Kidney (tissue), 14 donors: Measurements from ENCODE around the gene STAT5B. TPM values are rescaled to one million over a fixed set of nuclear protein-coding genes. Genes with fewer than 3 reads are reported as not detected.

Source experiments
- DNase-seq, 5 donors: peaks; one replicate each; pipeline ENCODE4 v3.0.0-alpha.2; 2013 to 2020
- FAIRE-seq: peaks from 2 replicates; lab custom pipeline; 2012; peaks lifted over from hg19 to GRCh38; lab: Jason Lieb, UNC
- H3K27ac ChIP-seq, 2 donors: one replicate each; pipeline ENCODE4 v1.7.0; 2013; ENCODE audit warnings: low read depth in 2 of 2, low read length in 2 of 2, inconsistent platforms in 1 of 2
- H3K27me3 ChIP-seq: one replicate; pipeline ENCODE4 v1.7.1; 2013; ENCODE audit warnings: low read length, inconsistent platforms; ENCODE audit not compliant: control insufficient read depth, insufficient read depth
- H3K36me3 ChIP-seq, 3 donors: one replicate each; pipeline versions ENCODE4 v1.7.0 to v1.7.1; 2013; ENCODE audit warnings: low read length in 3 of 3, control low read depth in 1 of 3, inconsistent platforms in 1 of 3; ENCODE audit not compliant: insufficient read depth in 3 of 3, control insufficient read depth in 2 of 3
- H3K4me1 ChIP-seq, 3 donors: one replicate each; pipeline versions ENCODE4 v1.7.0 to v1.7.1; 2013; ENCODE audit warnings: low read length in 3 of 3, inconsistent platforms in 1 of 3, low read depth in 1 of 3; ENCODE audit not compliant: control insufficient read depth in 2 of 3, insufficient read depth in 2 of 3
- H3K4me3 ChIP-seq, 3 donors: one replicate each; pipeline versions ENCODE4 v1.7.0 to v1.8.1; 2013; ENCODE audit warnings: low read length in 3 of 3, control low read depth in 1 of 3, inconsistent platforms in 1 of 3
- H3K9ac ChIP-seq, 3 donors: one replicate each; pipeline versions ENCODE4 v1.7.0 to v1.7.1; 2013; ENCODE audit warnings: low read length in 3 of 3, control low read depth in 1 of 3, inconsistent platforms in 1 of 3
- H3K9me3 ChIP-seq, 3 donors: one replicate each; pipeline versions ENCODE4 v1.7.0 to v1.7.1; 2013; ENCODE audit warnings: low read length in 3 of 3, control low read depth in 1 of 3, inconsistent platforms in 1 of 3; ENCODE audit not compliant: control insufficient read depth in 2 of 3, insufficient read depth in 1 of 3
- CTCF ChIP-seq: IDR thresholded peaks from 3 replicates; pipeline ENCODE4 v1.5.1; 2012; ENCODE audit warnings: mild to moderate bottlenecking, moderate library complexity, borderline replicate concordance; ENCODE audit not compliant: insufficient read depth; ENCODE audit errors: extremely low read depth
- intact Hi-C: fragments of 100-400 bp; cut with DNase I; formaldehyde crosslinking; loops from one replicate; pipeline ENCODE4 v1.11.1; 2022
- polyA plus RNA-seq: library from polyadenylated mRNA; stranded (reverse); fragments of 350-450 nt; fragmentation: Illumina TruSeq; extraction: RNeasy Lipid Tissue Mini Kit (QIAGEN cat#74804); gene quantifications from one replicate; pipeline ENCODE4 v1.2.3, GENCODE V29; 2014; ENCODE audit warnings: low read depth, low replicate concordance; ENCODE audit not compliant: insufficient read depth
- total RNA-seq: library from RNA; stranded (reverse); fragmentation: NEBNext Ultra II Directional; extraction: Animal tissue kit (Norgen Biotek cat#: 25700); gene quantifications from one replicate; pipeline ENCODE4 v1.2.1, GENCODE V29; 2021
- donor health status: control.
- donor health status: control.
- donor health status: control.
- donor health status: control.
- donor health status: control.
- donor health status: DM: yes; HTN: yes; CAD: no.
- donor health status: Normal renal cell carcinoma (clear cell type).

Gene STAT5B
- total and polyA plus RNA-seq, 2 donors from 2014 or later, result 20.4 to 68.0 TPM

GRCh38 chr17:42166196-42166763, 109.9 kb downstream of the STAT5B start:
- H3K4me3 ChIP-seq, result no peak overlapping the region
- FAIRE-seq, result no peak
- no peak for TF ChIP-seq CTCF
- no peaks in the 10 kb centered on the region for H3K9me3 ChIP-seq
- H3K27ac ChIP-seq, result no peak overlapping the region
- intact Hi-C loops, result no loop called here
- DNase-seq, result no peak
- no peaks in the 10 kb centered on the region for H3K27me3 ChIP-seq
- no peaks in the 10 kb centered on the region for H3K36me3 ChIP-seq
- no peak overlapping the region for H3K9ac ChIP-seq
- no peaks in the 10 kb centered on the region for H3K4me1 ChIP-seq

GRCh38 chr17:42165751-42166150, 110.4 kb downstream of the STAT5B start:
- no peak for FAIRE-seq
- no peak for DNase-seq
- Histone ChIP-seq H3K4me3 (no peak overlapping the region), H3K4me1 (no peaks in the 10 kb centered on the region), H3K36me3 (no peaks in the 10 kb centered on the region), H3K9ac (no peak overlapping the region), H3K27ac (no peak overlapping the region), H3K27me3 (no peaks in the 10 kb centered on the region), H3K9me3 (no peaks in the 10 kb centered on the region)
- intact Hi-C loops, result no loop called here
- no peak for TF ChIP-seq CTCF

DNA sequence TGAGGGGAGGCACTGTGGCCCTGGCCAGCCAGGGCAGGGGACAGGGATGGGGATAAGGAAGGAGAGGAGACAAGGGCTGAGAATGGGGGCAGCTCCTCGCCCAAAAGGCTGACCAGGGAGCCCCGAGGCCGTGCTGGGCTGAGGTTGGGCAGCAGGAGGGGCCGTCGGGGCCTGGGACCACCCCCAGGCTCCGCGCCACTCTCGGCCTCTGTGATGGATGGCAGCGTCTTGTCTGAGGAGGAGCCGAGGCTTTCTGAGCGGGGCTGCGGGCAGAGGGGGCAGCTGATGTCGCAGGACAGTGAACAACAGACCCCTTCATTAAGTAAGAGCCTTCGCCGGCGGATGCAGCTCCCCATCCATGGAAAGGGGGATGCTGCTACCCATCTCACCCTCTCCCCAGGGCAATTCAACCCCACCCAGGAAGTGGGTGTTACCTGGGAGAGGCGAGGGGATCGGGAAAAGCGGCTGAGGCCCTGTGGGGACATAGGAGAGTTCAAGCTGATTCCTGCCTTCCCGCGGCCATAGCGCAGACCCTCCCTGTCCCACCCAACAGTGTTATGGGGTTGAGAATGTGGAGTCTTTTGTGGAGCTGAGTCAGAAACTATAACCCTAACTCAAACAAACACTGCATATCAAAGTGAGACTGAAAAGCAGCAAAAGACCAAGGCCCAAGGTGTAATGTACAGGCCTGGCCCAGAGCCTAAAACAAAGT, 112.3 kb downstream of the STAT5B start:
- no peaks in the 10 kb centered on the region for H3K36me3 ChIP-seq
- H3K27ac ChIP-seq, result no peak overlapping the region
- H3K9me3 ChIP-seq, result no peaks in the 10 kb centered on the region
- no peak overlapping the region for H3K9ac ChIP-seq
- H3K4me1 ChIP-seq, result no peaks in the 10 kb centered on the region
- no peaks in the 10 kb centered on the region for H3K27me3 ChIP-seq
- H3K4me3 ChIP-seq, result no peak overlapping the region
- no peak for TF ChIP-seq CTCF
- FAIRE-seq, result no peak
- intact Hi-C loops, result no loop called here
- no peak for DNase-seq
